Ovary (tissue), 3 donors: ENCODE results near the gene IGF1.

Source experiments
- CTCF ChIP-seq, 3 donors: fragments of 450-650 bp in 2 of 3; fragments of 200-600 bp in 1 of 3; IDR thresholded peaks; one replicate each; pipeline versions ENCODE4 v1.5.1 to v1.8.0; 2016 to 2022; ENCODE audit warnings: antibody characterized with exemption in 3 of 3, mild to moderate bottlenecking in 1 of 3
- EP300 ChIP-seq: sonication (generic); formaldehyde crosslinking; IDR thresholded peaks from one replicate; pipeline ENCODE4 v1.6.1; 2017; ENCODE audit warnings: antibody characterized with exemption
- donor health status: DM: no; HTN: no; CAD: no.

GRCh38 chr12:102527171-102527720 is 46.9 kb upstream of the IGF1 start:
- no peak for TF ChIP-seq CTCF (IDR thresholded peaks at IDR 0.05)
- TF ChIP-seq EP300, result no peak
